H1 (cell line): ENCODE data around the gene TET1. TPM values are rescaled to one million over a fixed set of nuclear protein-coding genes. Genes with fewer than 3 reads are reported as not detected.

ENCODE experiments used
- BRCA1 ChIP-seq: IDR thresholded peaks from 2 replicates; pipeline ENCODE4 v1.6.1; 2012; ENCODE audit warnings: low read depth, low read length, improper control_type of control experiment
- CBX5 ChIP-seq: fragments of 300-800, 300-1000 bp; sonication (generic); IDR thresholded peaks from 2 replicates; pipeline ENCODE4 v1.7.1; 2016; ENCODE audit warnings: antibody characterized with exemption, low read length, low read depth
- CBX8 ChIP-seq: fragments of 300-800, 300-1000 bp; sonication (generic); IDR thresholded peaks from 2 replicates; pipeline ENCODE4 v1.7.1; 2016; ENCODE audit warnings: low read depth, low read length, borderline replicate concordance
- CEBPB ChIP-seq: IDR thresholded peaks from 2 replicates; pipeline ENCODE4 v1.6.1; 2012; ENCODE audit warnings: low read depth, low read length
- EGR1 ChIP-seq: IDR thresholded peaks from 2 replicates; pipeline ENCODE4 v1.6.1; 2011; ENCODE audit warnings: low read depth, low read length, borderline replicate concordance
- GTF2F1 ChIP-seq: IDR thresholded peaks from 2 replicates; pipeline ENCODE4 v1.6.1; 2012; ENCODE audit warnings: low read depth, low read length, improper control_type of control experiment, borderline replicate concordance
- HDAC2 ChIP-seq, 2 experiments: fragments of 300-600 bp in 1 of 2; sonication (generic) in 1 of 2; IDR thresholded peaks; 2 replicates each; pipeline ENCODE4 v1.6.1; 2011 to 2012; ENCODE audit warnings: low read depth in 2 of 2, low read length in 2 of 2, mild to moderate bottlenecking in 2 of 2, moderate library complexity in 2 of 2, borderline replicate concordance in 1 of 2, inconsistent platforms in 1 of 2
- JUN ChIP-seq: IDR thresholded peaks from 2 replicates; pipeline ENCODE4 v1.6.1; 2011; ENCODE audit warnings: low read depth, mild to moderate bottlenecking, improper control_type of control experiment, low read length
- KDM5A ChIP-seq: fragments of 200-600 bp; IDR thresholded peaks from 2 replicates; pipeline ENCODE4 v1.7.1; 2012; ENCODE audit warnings: mild to moderate bottlenecking, low read length, inconsistent platforms, mixed read lengths
- NANOG ChIP-seq: IDR thresholded peaks from 2 replicates; pipeline ENCODE4 v1.6.1; 2011; ENCODE audit warnings: low read length, low read depth, mild to moderate bottlenecking, inconsistent platforms; ENCODE audit not compliant: insufficient read depth, poor library complexity, severe bottlenecking
- POLR2A ChIP-seq, 2 experiments: IDR thresholded peaks; 1 replicate in 1 of 2; 2 replicates in 1 of 2; pipeline ENCODE4 v1.6.1; 2011; ENCODE audit warnings: low read depth in 2 of 2, low read length in 2 of 2, mild to moderate bottlenecking in 2 of 2; ENCODE audit errors: control extremely low read depth in 1 of 2
- RBBP5 ChIP-seq: IDR thresholded peaks from 2 replicates; pipeline ENCODE4 v1.7.1; 2012; ENCODE audit warnings: low read depth, mild to moderate bottlenecking, inconsistent platforms, low read length, moderate library complexity, borderline replicate concordance
- RFX5 ChIP-seq: IDR thresholded peaks from 2 replicates; pipeline ENCODE4 v1.6.1; 2011; ENCODE audit warnings: low read depth, low read length, improper control_type of control experiment, borderline replicate concordance
- RXRA ChIP-seq: IDR thresholded peaks from 2 replicates; pipeline ENCODE4 v1.6.1; 2011; ENCODE audit warnings: low read depth, mild to moderate bottlenecking, low read length, moderate library complexity; ENCODE audit not compliant: insufficient read depth
- SAP30 ChIP-seq: fragments of 300-600 bp; sonication (generic); IDR thresholded peaks from 2 replicates; pipeline ENCODE4 v1.7.1; 2012; ENCODE audit warnings: low read length, moderate library complexity, mild to moderate bottlenecking, inconsistent platforms; ENCODE audit not compliant: insufficient read depth, insufficient replicate concordance
- SP4 ChIP-seq: IDR thresholded peaks from 2 replicates; pipeline ENCODE4 v1.6.1; 2012; ENCODE audit warnings: low read length, inconsistent platforms
- polyA plus RNA-seq, 7 experiments: library from polyadenylated mRNA; depleted of rRNA in 3 of 7; stranded (reverse) in 5 of 7; unstranded in 2 of 7; fragments of >200 nt in 5 of 7; fragments of 200-250 nt in 2 of 7; gene quantifications; 1 replicate in 5 of 7; 2 replicates in 1 of 7; 4 replicates in 1 of 7; pipeline versions ENCODE4 v1.2.1 to v1.2.3, GENCODE V29; 2011 to 2013; ENCODE audit warnings: missing spikeins in 2 of 7, mixed read lengths in 2 of 7
- total RNA-seq: library from RNA; stranded (reverse); fragmentation: NEBNext Ultra II Directional; extraction: Animal tissue kit (Norgen Biotek cat#: 25700); gene quantifications from 2 replicates; pipeline ENCODE4 v1.2.1, GENCODE V29; 2021
- TF ChIP-seq, protein P1 (sequence below): IDR thresholded peaks from 2 replicates; pipeline ENCODE4 v1.6.1; 2012; ENCODE audit warnings: inconsistent platforms
- TF ChIP-seq, protein P2 (sequence below): IDR thresholded peaks from 2 replicates; pipeline ENCODE4 v1.6.1; 2012; ENCODE audit warnings: low read length, inconsistent platforms
- TF ChIP-seq, protein P3 (sequence below), 3 experiments: IDR thresholded peaks; 1 replicate in 2 of 3; 2 replicates in 1 of 3; pipeline versions ENCODE4 v1.5.1 to v1.6.1; 2011; ENCODE audit warnings: low read length in 3 of 3, mild to moderate bottlenecking in 3 of 3, inconsistent platforms in 2 of 3, low read depth in 1 of 3, moderate library complexity in 1 of 3; ENCODE audit not compliant: insufficient read depth in 1 of 3; ENCODE audit errors: control extremely low read depth in 1 of 3

The TET1 gene
- total and polyA plus RNA-seq, 2 of the 8 experiments (the other 6 are each of a cell fraction or from before 2014, with no cell fraction given), result 15.2 to 69.3 TPM

DNA sequence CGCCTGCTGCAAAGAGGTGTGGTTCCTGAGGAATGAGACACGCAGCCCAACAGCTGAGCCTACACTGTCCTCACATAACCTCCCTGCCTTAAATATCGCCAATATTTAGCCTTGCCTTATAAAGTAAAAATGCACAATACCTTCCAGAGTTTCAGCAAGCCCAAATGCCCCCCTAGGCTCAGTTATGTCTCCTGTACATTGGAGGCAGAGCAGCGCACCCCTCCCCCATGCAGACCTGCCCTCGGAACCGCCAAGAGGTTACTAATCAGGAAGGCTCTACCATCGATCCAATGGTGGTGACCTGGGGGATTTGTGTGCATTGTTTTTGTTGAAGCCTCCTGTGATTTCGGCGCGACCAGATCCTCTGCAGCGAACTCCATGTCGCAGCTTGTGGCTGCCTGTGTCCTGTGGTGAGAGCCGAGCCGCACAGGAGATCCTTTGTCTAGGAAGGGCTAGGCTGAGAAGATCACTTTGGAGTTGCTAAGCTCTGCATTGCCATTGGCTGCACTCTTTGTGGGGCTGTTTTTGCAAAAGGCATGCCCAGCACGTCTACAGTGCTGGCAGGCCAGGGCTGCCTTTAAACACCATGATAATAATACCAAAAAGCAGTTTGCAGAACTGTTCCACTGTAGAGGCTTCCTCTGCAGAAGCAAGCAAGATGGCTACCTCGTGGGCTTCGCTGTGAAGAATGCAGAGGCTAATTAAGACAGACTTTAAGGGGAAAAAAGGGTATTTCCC lies 40.1 kb downstream of the TET1 start (continued):
- TF ChIP-seq, protein P1, sequence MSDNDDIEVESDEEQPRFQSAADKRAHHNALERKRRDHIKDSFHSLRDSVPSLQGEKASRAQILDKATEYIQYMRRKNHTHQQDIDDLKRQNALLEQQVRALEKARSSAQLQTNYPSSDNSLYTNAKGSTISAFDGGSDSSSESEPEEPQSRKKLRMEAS, result peak; percentile 85
- TF ChIP-seq SP4 (peak; percentile 81; the same call in 1 of the 2 replicates), CBX8 (no peak), RBBP5 (no peak), POLR2A (IDR thresholded peaks at IDR 0.05; ENCODE audit: control extremely low read depth in 1 of 2, low read depth in 2 of 2, low read length in 2 of 2) (peak; percentile 27 to 72), CEBPB (peak; percentile 28; the same call in 1 of the 2 replicates), SAP30 (no peak), RFX5 (no peak), KDM5A (no peak), GTF2F1 (no peak), JUN (no peak), CBX5 (no peak), EGR1 (peak; percentile 78), NANOG (peak; percentile 47), HDAC2 (IDR thresholded peaks at IDR 0.05; ENCODE audit: borderline replicate concordance in 1 of 2, low read depth in 2 of 2, low read length in 2 of 2) (peak in 1 of 2 experiments; percentile 90; a peak in 1 of 4 replicates), RXRA (0 out of 2 replicates have a peak, but pooled peaks have one; percentile 39), BRCA1 (no peak)
- TF ChIP-seq, protein P2, sequence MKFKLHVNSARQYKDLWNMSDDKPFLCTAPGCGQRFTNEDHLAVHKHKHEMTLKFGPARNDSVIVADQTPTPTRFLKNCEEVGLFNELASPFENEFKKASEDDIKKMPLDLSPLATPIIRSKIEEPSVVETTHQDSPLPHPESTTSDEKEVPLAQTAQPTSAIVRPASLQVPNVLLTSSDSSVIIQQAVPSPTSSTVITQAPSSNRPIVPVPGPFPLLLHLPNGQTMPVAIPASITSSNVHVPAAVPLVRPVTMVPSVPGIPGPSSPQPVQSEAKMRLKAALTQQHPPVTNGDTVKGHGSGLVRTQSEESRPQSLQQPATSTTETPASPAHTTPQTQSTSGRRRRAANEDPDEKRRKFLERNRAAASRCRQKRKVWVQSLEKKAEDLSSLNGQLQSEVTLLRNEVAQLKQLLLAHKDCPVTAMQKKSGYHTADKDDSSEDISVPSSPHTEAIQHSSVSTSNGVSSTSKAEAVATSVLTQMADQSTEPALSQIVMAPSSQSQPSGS, result peak; percentile 93
- TF ChIP-seq, protein P3, sequence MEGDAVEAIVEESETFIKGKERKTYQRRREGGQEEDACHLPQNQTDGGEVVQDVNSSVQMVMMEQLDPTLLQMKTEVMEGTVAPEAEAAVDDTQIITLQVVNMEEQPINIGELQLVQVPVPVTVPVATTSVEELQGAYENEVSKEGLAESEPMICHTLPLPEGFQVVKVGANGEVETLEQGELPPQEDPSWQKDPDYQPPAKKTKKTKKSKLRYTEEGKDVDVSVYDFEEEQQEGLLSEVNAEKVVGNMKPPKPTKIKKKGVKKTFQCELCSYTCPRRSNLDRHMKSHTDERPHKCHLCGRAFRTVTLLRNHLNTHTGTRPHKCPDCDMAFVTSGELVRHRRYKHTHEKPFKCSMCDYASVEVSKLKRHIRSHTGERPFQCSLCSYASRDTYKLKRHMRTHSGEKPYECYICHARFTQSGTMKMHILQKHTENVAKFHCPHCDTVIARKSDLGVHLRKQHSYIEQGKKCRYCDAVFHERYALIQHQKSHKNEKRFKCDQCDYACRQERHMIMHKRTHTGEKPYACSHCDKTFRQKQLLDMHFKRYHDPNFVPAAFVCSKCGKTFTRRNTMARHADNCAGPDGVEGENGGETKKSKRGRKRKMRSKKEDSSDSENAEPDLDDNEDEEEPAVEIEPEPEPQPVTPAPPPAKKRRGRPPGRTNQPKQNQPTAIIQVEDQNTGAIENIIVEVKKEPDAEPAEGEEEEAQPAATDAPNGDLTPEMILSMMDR (IDR thresholded peaks at IDR 0.05; ENCODE audit: control extremely low read depth in 1 of 3, insufficient read depth in 1 of 3, low read depth in 1 of 3, low read length in 3 of 3), result no peak
